Measurements from ENCODE around the gene CHST15. TPM values are rescaled to one million over a fixed set of nuclear protein-coding genes. Genes with fewer than 3 reads are reported as not detected.
A peak's percentile ranks its signal among the peaks of the same experiment; 100 is the strongest.

CHST15 gene
- total and polyA plus RNA-seq, 2 of the 13 experiments (the other 11 are each of a cell fraction or from before 2014, with no cell fraction given): 1.4 to 94.7 TPM

GRCh38 chr10:124035928-124036558, 57.4 kb downstream of the CHST15 start (continued):
- TF ChIP-seq, protein P1, sequence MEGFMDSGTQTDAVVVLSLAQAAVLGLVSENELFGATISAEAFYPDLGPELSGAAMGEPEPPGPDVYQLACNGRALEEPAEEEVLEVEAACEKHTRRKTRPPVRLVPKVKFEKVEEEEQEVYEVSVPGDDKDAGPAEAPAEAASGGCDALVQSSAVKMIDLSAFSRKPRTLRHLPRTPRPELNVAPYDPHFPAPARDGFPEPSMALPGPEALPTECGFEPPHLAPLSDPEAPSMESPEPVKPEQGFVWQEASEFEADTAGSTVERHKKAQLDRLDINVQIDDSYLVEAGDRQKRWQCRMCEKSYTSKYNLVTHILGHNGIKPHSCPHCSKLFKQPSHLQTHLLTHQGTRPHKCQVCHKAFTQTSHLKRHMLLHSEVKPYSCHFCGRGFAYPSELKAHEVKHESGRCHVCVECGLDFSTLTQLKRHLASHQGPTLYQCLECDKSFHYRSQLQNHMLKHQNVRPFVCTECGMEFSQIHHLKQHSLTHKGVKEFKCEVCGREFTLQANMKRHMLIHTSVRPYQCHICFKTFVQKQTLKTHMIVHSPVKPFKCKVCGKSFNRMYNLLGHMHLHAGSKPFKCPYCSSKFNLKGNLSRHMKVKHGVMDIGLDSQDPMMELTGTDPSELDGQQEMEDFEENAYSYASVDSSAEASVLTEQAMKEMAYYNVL (CRISPR knock-in tag; IDR thresholded peaks at IDR 0.05; ENCODE audit: borderline replicate concordance): peak; percentile 96
- TF ChIP-seq CBX5 (CRISPR knock-in tag; IDR thresholded peaks at IDR 0.05; ENCODE audit: borderline replicate concordance): peak; percentile 68; the same call in 1 of the 2 replicates
- TF ChIP-seq, protein P2, sequence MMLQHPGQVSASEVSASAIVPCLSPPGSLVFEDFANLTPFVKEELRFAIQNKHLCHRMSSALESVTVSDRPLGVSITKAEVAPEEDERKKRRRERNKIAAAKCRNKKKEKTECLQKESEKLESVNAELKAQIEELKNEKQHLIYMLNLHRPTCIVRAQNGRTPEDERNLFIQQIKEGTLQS (CRISPR knock-in tag; IDR thresholded peaks at IDR 0.05): peak; percentile 87
- TF ChIP-seq STAG1 (CRISPR knock-in tag; IDR thresholded peaks at IDR 0.05): peak; percentile 38
- TF ChIP-seq PCBP1 (IDR thresholded peaks at IDR 0.05; ENCODE audit: borderline replicate concordance, low read depth, low read length): no peak
- no peak for TF ChIP-seq DMTF1 (CRISPR knock-in tag; IDR thresholded peaks at IDR 0.05)
- TF ChIP-seq ZMAT3 (CRISPR knock-in tag; conservative IDR thresholded peaks at IDR 0.05): peak; percentile 96
- peak; percentile 97; the same call in 1 of the 2 replicates for TF ChIP-seq ZNF747 (CRISPR knock-in tag; IDR thresholded peaks at IDR 0.05; ENCODE audit: borderline replicate concordance)
- TF ChIP-seq PHF20 (CRISPR knock-in tag; IDR thresholded peaks at IDR 0.05): no peak
- TF ChIP-seq ZNF503 (CRISPR knock-in tag; IDR thresholded peaks at IDR 0.05): peak; percentile 98
- no peak for TF ChIP-seq RFX5 (IDR thresholded peaks at IDR 0.05; ENCODE audit: low read depth, low read length)
- peak; percentile 69; the same call in 1 of the 2 replicates for TF ChIP-seq ZNF616 (CRISPR knock-in tag; IDR thresholded peaks at IDR 0.05; ENCODE audit: low read depth)
- no peak for TF ChIP-seq CHD4 (IDR thresholded peaks at IDR 0.05; ENCODE audit: borderline replicate concordance, low read length)
- TF ChIP-seq ZNF761 (CRISPR knock-in tag; conservative IDR thresholded peaks at IDR 0.05): peak; percentile 90; the same call in 1 of the 2 replicates
- no peak for TF ChIP-seq ZNF510 (CRISPR knock-in tag; IDR thresholded peaks at IDR 0.05; ENCODE audit: low read depth)
- no peak for TF ChIP-seq ISX (CRISPR knock-in tag; conservative IDR thresholded peaks at IDR 0.05)
- no peak; the same call in none of the 2 replicates for TF ChIP-seq ZNF567 (CRISPR knock-in tag; IDR thresholded peaks at IDR 0.05; ENCODE audit: borderline replicate concordance)
- TF ChIP-seq ZNF768 (CRISPR knock-in tag; IDR thresholded peaks at IDR 0.05): no peak
- 0 out of 2 replicates have a peak, but pooled peaks have one; percentile 70 for TF ChIP-seq ZNF264 (CRISPR knock-in tag; IDR thresholded peaks at IDR 0.05)
- peak; percentile 85; the same call in 1 of the 2 replicates for TF ChIP-seq HOXA9 (CRISPR knock-in tag; IDR thresholded peaks at IDR 0.05; ENCODE audit: borderline replicate concordance)
- TF ChIP-seq GATAD1 (CRISPR knock-in tag; IDR thresholded peaks at IDR 0.05): peak; percentile 79
- no peak for TF ChIP-seq FOXM1 (CRISPR knock-in tag; IDR thresholded peaks at IDR 0.05)
- TF ChIP-seq THAP11 (CRISPR knock-in tag; IDR thresholded peaks at IDR 0.05): peak; percentile 82
- peak; percentile 93 for TF ChIP-seq CREM (IDR thresholded peaks at IDR 0.05)
- TF ChIP-seq CREM (CRISPR knock-in tag; IDR thresholded peaks at IDR 0.05): no peak
- TF ChIP-seq NRL (CRISPR knock-in tag; IDR thresholded peaks at IDR 0.05; ENCODE audit: borderline replicate concordance): peak; percentile 96

Data from HepG2 (cell line).